Hepatocyte (in vitro differentiated cells): ENCODE data around the gene ZPBP2.

Source experiments
- EZH2 ChIP-seq: fragments of 200-600 bp; sonication (generic); IDR thresholded peaks from 2 replicates; pipeline ENCODE4 v1.6.1; 2016; ENCODE audit warnings: antibody characterized with exemption, mild to moderate bottlenecking, borderline replicate concordance
- EZH2phosphoT487 ChIP-seq: fragments of 200-600 bp; sonication (generic); IDR thresholded peaks from one replicate; pipeline ENCODE4 v1.6.1; 2018; ENCODE audit warnings: antibody characterized with exemption, mild to moderate bottlenecking, low read depth, moderate library complexity; ENCODE audit not compliant: unreplicated experiment, severe bottlenecking
- TF ChIP-seq, protein P1 (sequence below): fragments of 200-600 bp; sonication (generic); IDR thresholded peaks from 2 replicates; pipeline ENCODE4 v1.5.1; 2016; ENCODE audit warnings: antibody characterized with exemption, mild to moderate bottlenecking; ENCODE audit not compliant: poor library complexity

DNA sequence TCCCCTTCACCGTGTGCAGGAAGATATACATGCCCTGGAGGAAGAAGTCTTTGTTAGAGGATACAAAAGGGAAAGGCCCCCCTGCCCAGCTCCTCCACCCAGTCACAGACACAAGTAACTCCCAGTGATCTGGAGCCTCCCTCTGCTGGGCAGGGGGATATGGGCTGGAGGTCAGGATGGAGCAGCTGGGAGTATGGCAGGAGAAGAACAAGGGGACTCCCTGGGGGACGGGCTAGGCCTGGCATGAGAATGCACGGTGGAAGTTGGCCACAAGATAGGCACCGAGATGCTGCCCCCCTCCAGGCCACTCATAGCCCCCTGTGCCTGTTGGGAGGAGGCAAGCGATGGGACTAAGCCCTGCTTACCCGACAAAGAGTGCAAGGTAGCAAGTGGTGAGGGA, 55.2 kb downstream of the ZPBP2 start:
- TF ChIP-seq EZH2: no peak
- TF ChIP-seq, protein P1, sequence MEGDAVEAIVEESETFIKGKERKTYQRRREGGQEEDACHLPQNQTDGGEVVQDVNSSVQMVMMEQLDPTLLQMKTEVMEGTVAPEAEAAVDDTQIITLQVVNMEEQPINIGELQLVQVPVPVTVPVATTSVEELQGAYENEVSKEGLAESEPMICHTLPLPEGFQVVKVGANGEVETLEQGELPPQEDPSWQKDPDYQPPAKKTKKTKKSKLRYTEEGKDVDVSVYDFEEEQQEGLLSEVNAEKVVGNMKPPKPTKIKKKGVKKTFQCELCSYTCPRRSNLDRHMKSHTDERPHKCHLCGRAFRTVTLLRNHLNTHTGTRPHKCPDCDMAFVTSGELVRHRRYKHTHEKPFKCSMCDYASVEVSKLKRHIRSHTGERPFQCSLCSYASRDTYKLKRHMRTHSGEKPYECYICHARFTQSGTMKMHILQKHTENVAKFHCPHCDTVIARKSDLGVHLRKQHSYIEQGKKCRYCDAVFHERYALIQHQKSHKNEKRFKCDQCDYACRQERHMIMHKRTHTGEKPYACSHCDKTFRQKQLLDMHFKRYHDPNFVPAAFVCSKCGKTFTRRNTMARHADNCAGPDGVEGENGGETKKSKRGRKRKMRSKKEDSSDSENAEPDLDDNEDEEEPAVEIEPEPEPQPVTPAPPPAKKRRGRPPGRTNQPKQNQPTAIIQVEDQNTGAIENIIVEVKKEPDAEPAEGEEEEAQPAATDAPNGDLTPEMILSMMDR: no peak
- no peak for TF ChIP-seq EZH2phosphoT487
